ENCODE measurements around the gene SPATS2. TPM values are rescaled to one million over a fixed set of nuclear protein-coding genes. Genes with fewer than 3 reads are reported as not detected.

Gene SPATS2
- total and polyA plus RNA-seq, 7 donors: 4.4 to 10.6 (median 9.1) TPM

DNA sequence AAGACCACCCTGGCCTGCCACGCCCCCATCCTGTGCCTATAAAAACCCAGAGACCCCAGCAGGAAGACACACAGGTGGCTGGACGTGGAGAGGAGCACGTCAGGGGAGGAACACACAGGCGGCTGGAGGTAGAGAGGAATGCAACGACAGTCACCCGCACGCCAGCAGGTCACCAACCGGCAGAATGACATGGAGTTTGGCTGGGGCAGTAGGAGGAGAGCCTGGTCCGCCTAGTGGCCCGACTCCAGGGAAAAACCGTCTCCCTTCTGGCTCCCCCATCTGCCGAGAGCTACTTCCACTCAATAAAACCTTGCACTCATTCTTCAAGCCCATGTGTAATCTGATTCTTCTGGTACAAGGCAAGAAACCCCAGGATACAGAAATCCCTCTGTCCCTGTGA lies 108.8 kb downstream of the SPATS2 start:
- intact Hi-C loops (cut with DNase I): no loop called here
- no peak for ATAC-seq
- Histone ChIP-seq H3K4me1 (peaks cover 18% of the 10 kb centered on the region), H3K27me3 (ENCODE audit: insufficient read depth in 3 of 3, low read length in 2 of 3) (no peaks in the 10 kb centered on the region), H3K36me3 (ENCODE audit: insufficient read depth in 1 of 2, low read depth in 1 of 2) (no peaks in the 10 kb centered on the region), H3K4me3 (no peak overlapping the region), H3K9me3 (no peaks in the 10 kb centered on the region), H3K27ac (no peak overlapping the region)
- DNase-seq: no peak
- TF ChIP-seq, protein P1, sequence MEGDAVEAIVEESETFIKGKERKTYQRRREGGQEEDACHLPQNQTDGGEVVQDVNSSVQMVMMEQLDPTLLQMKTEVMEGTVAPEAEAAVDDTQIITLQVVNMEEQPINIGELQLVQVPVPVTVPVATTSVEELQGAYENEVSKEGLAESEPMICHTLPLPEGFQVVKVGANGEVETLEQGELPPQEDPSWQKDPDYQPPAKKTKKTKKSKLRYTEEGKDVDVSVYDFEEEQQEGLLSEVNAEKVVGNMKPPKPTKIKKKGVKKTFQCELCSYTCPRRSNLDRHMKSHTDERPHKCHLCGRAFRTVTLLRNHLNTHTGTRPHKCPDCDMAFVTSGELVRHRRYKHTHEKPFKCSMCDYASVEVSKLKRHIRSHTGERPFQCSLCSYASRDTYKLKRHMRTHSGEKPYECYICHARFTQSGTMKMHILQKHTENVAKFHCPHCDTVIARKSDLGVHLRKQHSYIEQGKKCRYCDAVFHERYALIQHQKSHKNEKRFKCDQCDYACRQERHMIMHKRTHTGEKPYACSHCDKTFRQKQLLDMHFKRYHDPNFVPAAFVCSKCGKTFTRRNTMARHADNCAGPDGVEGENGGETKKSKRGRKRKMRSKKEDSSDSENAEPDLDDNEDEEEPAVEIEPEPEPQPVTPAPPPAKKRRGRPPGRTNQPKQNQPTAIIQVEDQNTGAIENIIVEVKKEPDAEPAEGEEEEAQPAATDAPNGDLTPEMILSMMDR (IDR thresholded peaks at IDR 0.05): no peak
- 92 to 93% (median 92%) methylated on average over 12 of the region's 12 CpGs for WGBS, 3 donors

DNA sequence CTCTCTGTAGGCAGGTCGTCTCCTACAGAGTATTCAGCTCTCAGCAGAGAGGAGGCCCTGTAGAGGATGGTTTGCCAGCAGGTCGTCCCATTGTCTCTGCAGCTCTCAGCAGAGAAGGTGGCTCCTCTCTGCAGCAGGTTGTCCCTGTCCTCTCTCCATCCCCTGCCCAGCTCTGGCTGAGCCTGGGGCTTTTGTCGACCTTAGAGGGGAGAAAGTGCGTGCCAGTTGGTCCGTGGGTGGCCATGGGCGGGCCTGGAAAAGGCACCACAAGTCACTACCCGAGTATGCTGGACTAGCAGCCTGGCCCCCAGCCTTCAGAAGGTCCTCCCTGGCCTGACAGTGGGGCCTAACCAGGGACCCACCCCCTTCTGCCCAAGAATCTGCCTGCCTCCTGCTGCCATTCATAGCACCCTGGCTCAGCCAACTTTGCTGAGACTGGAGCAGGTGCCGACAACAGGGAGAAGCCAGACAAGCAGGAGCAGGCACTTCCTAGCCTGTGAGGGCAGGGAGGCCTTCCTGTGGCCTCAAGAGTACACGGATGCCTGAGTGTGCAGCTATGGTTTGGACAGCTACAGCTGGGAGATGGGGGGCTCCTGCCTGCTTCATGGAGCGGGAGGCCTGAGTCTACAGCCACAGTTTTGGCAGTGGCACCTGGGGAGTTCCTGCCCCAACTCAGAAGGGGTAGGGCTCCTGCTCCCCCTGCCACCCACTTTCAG lies 111.8 kb downstream of the SPATS2 start:
- Histone ChIP-seq H3K27me3 (ENCODE audit: insufficient read depth in 3 of 3, low read length in 2 of 3) (no peaks in the 10 kb centered on the region), H3K4me3 (no peak overlapping the region), H3K4me1 (peaks cover 19% of the 10 kb centered on the region), H3K9me3 (no peaks in the 10 kb centered on the region), H3K27ac (peak overlapping the region; percentile 50), H3K36me3 (ENCODE audit: insufficient read depth in 1 of 2, low read depth in 1 of 2) (no peaks in the 10 kb centered on the region)
- WGBS, 3 donors: 58 to 68% (median 61%) methylated on average over 10 of the region's 10 CpGs
- intact Hi-C loops (cut with DNase I): no loop called here
- TF ChIP-seq, protein P1 (IDR thresholded peaks at IDR 0.05): no peak
- ATAC-seq (peak; percentile 53 to 72 (median 61)), DNase-seq (no peak)

DNA sequence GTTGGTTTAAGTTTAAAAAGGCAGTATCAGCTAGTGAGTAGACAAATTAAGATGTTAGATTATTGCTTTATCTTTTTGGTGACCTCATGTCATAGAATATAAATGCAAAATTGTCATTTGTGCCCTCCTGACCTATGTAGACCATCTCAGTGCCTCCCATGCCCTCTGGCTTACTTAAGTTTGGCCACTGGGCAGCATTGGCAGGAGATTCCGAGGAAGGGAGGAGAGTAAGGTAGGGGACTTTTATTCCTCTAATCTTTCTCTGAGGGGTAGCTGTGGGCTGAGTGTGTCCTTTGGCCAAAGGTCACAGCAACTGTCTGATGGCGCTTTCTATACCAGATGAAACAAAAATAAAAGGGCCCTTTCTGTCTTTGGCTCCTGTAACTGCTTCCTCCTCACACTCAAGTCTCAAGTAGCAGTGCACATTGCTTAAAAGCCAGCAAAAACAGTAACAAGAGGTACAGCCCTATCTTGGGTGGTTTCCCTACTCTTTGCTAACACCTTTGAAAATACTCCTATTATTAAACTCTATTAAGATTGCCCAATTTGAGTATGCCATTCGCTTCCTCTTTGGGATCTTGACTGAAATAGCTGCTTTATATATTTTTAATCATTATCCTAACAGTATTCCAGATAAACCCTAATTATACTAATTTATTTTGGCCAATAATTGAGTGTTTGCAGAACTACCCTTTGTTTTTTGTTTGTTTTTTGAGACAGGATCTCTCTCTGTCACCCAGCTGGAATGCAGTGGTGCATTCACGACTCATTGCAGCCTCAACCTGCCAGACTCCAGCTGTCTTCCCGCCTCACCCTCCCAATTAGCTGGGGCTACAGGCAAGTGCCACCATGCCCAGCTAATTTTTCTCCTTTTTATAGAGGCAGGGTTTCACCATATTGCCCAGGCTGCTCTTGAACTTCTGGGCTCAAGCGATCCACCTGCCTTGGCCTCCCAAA lies 115.1 kb downstream of the SPATS2 start:
- DNase-seq: no peak
- Histone ChIP-seq H3K27me3 (ENCODE audit: insufficient read depth in 3 of 3, low read length in 2 of 3) (no peaks in the 10 kb centered on the region), H3K27ac (peak overlapping the region; percentile 19), H3K36me3 (ENCODE audit: insufficient read depth in 1 of 2, low read depth in 1 of 2) (peaks cover 0 to 21% of the 10 kb centered on the region in 2 donors), H3K4me3 (no peak overlapping the region), H3K4me1 (peaks cover 19% of the 10 kb centered on the region), H3K9me3 (no peaks in the 10 kb centered on the region)
- 64 to 80% (median 64%) methylated on average over 6 of the region's 6 CpGs for WGBS, 3 donors
- peak; percentile 55 to 74 (median 63) for ATAC-seq
- intact Hi-C loops (cut with DNase I): no loop called here
- TF ChIP-seq, protein P1 (IDR thresholded peaks at IDR 0.05): no peak

DNA sequence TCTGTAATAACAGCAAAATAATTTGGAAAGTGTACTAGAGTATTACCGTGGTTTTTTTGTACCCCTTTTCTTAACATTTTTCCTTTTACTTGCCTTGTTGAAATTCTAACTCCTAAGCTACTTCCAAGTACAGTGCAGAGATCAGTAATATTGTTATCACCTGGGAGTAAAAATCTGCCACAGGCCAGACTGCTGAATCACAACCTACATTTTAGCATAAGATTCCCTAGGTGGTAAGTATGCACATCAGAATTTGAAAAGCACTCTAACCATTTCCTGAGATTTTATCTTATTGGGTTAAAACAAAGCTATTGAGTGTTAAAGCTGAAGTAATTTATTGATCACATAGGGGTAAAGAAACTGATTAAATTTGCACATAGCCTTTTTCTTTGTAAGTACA lies 116.4 kb downstream of the SPATS2 start:
- peaks cover 0 to 21% of the 10 kb centered on the region in 2 donors for H3K36me3 ChIP-seq (ENCODE audit: insufficient read depth in 1 of 2, low read depth in 1 of 2)
- ATAC-seq (no peak), DNase-seq (no peak)
- intact Hi-C loops (cut with DNase I): no loop called here
- peaks cover 18% of the 10 kb centered on the region for H3K4me1 ChIP-seq
- no peak overlapping the region for H3K27ac ChIP-seq
- no peaks in the 10 kb centered on the region for H3K27me3 ChIP-seq (ENCODE audit: insufficient read depth in 3 of 3, low read length in 2 of 3)
- no peaks in the 10 kb centered on the region for H3K9me3 ChIP-seq
- TF ChIP-seq, protein P1 (IDR thresholded peaks at IDR 0.05): no peak
- H3K4me3 ChIP-seq: no peak overlapping the region
- WGBS, 3 donors: 80 to 86% (median 80%) methylated on average over 1 of the region's 1 CpG
